HG03469 (cell line): ENCODE measurements around the gene CXCL16.
"Not testable (repeated sequence)": the region's sequence is repeated elsewhere in the genome, so short reads cannot be mapped to it uniquely, and the experiment has no call there.

Experiments used
- ATAC-seq: cut with Tn5 transposase; IDR thresholded peaks from one replicate; pipeline ENCODE4 v1.9.1; 2021; ENCODE audit warnings: mild to moderate bottlenecking, moderate library complexity, moderate number of reproducible peaks; ENCODE audit not compliant: unreplicated experiment

The CXCL16 gene

DNA sequence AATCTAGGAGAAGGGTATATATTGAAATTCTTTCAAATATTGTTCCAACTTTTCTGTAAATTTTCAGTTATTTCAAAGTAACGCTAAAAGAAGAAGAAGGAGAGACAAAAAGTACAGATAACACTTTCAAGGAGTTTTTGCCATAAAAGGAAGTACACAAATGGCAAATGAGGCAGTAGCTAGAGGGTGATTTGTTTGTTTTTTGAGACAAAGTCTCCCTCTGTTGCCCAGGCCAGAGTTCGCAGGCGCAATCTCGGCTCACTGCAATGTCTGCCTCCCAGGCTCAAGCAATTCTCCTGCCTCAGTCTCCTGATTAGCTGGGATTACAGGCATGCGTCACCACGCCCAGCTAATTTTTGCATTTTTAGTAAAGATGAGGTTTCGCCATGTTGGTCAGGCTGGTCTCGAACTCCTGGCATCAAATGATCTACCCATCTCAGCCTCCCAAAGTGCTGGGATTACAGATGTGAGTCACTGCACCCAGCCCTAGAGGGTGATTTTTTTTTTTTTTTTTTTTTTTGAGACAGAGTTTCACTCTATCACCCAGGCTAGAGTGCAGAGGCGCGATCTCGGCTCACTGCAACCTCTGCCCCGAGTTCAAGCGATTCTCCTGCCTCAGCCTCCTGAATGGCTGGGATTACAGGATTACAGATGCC lies 40.2 kb downstream of the CXCL16 start:
- not testable (repeated sequence) for ATAC-seq

DNA sequence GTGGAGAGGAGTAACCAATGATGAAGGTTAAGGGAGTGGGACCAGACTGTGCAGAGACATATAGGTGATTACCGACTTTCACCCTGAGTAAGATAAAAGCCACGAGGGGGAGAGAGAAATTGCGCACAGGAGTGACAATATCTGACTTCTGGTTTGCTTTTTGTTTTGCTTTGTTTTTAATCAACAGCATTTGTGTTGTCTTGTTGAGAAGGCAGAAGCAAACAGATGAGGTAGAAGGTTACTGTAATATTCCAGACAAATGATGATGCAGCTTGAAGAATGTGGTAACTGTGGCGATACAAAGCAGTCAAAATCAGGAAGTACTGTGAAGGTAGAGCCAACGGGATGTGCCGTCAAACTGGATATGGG lies 43.3 kb downstream of the CXCL16 start:
- no peak for ATAC-seq

DNA sequence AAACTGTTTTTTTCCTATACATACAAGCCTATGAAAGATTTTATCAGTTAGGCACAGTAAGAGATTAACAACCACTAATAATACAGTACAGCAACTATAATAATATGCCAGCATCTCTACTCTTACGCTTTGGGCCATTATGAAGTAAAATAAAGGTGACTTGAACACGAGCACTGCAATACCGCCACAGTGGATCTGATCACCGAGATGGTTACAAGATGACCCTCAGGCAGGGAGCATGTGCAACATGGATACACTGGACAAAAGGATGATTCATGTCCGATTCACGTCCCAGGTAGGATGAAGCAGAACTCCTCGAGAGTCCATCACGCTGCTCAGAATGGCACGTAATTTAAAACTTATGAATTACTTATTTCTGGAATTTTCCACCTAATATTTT lies 46.3 kb downstream of the CXCL16 start:
- ATAC-seq, result no peak

DNA sequence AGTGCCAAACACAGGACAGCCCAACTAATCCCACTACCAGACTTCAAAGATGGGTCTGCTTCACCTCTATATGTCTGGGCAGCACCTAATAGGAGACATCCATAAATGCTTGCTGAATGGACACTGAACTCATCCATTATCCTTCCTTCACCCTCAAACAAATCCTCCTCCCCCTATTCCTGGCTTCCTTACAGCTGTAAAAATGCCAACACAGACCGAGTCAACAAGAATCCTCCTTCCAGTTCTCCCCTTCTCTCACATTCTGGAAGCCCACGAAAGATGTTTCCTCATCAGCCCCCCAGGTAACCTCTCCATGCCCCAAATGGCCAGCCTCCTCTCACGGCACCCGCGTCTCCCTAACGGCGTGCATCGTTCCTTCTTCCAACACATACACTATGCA lies 48.0 kb downstream of the CXCL16 start:
- ATAC-seq, result no peak

DNA sequence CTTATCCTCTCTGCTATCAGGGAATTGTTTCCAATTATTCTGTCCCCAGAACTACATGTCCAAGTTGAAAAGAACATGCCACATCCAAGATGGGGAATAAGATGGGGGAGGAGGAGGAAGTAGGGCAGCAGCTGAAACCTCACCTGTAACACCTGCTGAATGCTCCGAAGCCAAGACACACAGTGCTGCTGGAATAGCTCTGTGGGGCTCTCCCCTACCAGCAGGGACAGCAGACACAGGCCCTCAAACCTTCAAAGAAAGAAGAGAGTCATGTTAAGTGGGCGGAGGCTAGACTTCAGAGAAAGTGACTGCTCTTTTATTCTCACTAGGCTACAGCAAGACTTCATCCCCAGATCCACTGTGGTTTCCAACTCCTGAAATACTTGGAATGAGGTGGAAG lies 49.0 kb downstream of the CXCL16 start:
- no peak for ATAC-seq

DNA sequence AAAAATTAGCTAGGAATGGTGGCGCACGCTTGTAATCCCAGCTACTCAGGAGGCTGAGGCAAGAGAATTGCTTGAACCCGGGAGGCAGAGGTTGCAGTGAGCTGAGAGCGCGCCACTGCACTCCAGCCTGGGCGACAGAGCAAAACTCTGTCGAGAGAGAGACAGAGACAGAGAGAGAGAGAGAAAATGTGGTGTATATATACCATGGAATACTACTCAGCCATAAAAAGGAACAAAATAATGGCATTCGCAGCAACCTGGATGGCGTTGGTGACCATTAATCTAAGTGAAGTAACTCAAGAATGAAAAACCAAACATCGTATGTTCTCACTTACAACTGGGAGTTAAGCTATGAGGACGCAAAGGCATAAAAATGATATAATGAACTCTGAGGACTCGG lies 49.9 kb downstream of the CXCL16 start:
- not testable (repeated sequence) for ATAC-seq

DNA sequence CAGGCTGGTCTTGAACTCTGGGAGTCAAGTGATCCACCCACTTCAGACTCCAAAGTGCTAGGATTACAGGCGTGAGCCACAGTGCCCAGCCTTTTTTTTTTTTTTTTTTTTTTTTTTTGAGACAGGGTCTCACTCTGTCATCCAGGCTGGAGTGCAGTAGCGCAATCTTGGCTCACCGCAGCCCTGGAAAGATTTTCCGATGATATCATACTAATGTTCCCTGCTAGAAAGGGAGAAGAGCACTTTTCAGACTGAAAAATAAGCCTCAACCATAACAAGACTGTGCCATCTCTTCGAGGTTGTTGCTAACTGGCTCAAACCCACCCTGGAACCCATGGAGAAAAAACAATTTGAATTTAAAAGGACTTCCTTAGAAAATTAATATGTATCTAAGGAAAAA lies 56.0 kb downstream of the CXCL16 start:
- not testable (repeated sequence) for ATAC-seq
